ENCODE results near the gene TMEM225B. TPM values are rescaled to one million over a fixed set of nuclear protein-coding genes. Genes with fewer than 3 reads are reported as not detected.
"Not testable (repeated sequence)": the region's sequence is repeated elsewhere in the genome, so short reads cannot be mapped to it uniquely, and the experiment has no call there.

Gene TMEM225B, protein sequence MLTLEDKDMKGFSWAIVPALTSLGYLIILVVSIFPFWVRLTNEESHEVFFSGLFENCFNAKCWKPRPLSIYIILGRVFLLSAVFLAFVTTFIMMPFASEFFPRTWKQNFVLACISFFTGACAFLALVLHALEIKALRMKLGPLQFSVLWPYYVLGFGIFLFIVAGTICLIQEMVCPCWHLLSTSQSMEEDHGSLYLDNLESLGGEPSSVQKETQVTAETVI
- under 1 TPM in 1 of 2 donors, not detected in 1; 0.45 TPM for total RNA-seq
- long read RNA-seq = 0 reads

DNA sequence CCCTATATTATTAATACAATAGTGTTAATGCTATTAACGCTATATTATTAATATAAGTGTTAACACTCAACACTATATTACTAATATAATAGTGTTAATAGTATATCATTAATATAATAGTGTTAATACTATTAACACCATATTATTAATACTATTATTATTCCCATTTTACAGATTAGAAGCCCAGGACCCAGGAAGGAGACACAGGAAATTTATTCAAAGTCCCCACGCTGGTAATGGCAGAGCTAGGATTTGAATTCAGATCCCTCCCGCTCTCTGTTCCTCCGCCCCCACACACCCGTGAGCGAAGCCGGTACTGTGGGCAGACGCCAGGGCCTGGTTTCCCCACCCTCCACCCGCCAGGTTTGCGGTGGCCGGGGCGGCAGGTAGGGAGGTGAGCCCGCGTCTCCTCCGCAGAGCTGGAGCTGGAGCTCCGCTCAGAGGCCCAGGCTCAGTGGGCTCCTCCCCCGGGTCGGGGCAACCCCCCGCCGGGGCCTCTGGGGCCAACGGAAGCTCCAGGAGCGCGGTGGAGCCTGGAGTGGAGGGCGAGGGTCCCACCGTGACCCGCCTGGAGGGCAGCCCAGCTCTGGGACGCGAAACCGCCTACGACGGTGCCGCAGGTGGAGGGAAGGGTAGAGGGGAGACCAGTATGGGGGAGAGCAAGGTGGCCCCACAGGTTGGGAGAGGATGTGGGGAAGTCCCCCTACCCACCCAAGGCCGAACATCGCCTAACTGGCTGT is at the start of gene TMEM225B:
Gene TMEM225B, plus strand, starts transcription at position 506 of the 740 bp plus-strand sequence. CDS start 6,122 bp downstream, outside the sequence.
- peak; percentile 38 for ATAC-seq

DNA sequence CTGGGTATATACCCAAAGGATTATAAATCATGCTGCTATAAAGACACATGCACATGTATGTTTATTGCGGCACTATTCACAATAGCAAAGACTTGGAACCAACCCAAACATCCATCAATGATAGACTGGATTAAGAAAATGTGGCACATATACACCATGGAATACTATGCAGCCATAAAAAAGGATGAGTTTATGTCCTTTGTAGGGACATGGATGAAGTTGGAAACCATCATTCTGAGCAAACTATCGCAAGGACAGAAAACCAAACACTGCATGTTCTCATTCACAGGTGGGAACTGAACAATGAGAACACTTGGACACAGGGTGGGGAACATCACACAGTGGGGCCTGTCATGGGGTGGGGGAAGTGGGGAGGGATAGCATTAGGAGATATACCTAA is 48.5 kb upstream of the TMEM225B start:
- ATAC-seq; DNase-seq; intact Hi-C loops (cut with DNase I, micrococcal nuclease): not testable (repeated sequence)

More for the DNA sequence above, at the start of gene TMEM225B:
- DNase-seq = no peak
- intact Hi-C loops (cut with DNase I, micrococcal nuclease) = no loop called here

DNA sequence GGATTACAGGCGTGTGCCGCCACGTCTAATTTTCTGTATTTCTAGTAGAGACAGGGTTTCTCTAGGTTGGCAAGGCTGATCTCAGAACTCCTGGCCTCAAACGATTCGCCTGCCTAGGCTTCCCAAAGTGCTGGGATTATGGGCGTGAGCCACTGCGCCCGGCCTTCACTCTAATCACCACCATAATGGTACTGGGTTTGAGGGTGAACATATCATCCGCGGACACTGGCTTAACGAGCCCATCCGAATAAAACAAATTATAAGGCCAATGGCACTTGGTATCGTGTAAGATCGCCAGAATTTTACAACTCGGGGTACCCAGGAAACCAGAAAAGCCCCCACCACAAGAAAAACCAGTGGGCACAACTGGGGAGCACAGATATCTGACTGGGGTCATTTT is 46.7 kb upstream of the TMEM225B start:
- intact Hi-C loops (cut with DNase I, micrococcal nuclease) = no loop called here
- ATAC-seq (peak; percentile 31), DNase-seq (peak in 1 of 2 donors; percentile 9)

GRCh38 chr7:99551767-99552463 is 46.2 kb upstream of the TMEM225B start, which contains the start of gene FAM200A:
FAM200A (minus strand) TSS chr7:99552114; CDS start chr7:99548407, 3,707 bp downstream.
- ATAC-seq (peak; percentile 99), DNase-seq (peak; percentile 88 to 93)
- intact Hi-C loops (cut with DNase I, micrococcal nuclease) = no loop called here

DNA sequence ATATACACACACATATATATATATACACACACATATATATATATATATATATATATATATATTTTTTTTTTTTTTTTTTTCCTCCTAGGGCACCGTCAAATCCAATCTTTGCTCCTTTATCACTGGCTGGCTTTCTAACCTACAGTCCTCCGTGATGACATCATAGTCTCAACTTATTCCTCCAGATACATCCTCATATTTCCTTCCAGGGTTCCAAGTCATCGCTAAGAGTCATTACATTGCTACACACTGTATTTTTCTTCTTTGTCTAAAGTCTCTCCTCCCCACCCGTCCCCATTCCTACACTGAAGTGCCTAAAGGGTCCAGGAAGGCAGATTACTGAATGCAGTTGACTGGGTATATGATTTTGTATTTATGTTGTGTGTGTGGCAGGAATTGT is 45.0 kb upstream of the TMEM225B start:
- ATAC-seq = no peak
- no peak for DNase-seq
- intact Hi-C loops (cut with DNase I, micrococcal nuclease) = no loop called here

DNA sequence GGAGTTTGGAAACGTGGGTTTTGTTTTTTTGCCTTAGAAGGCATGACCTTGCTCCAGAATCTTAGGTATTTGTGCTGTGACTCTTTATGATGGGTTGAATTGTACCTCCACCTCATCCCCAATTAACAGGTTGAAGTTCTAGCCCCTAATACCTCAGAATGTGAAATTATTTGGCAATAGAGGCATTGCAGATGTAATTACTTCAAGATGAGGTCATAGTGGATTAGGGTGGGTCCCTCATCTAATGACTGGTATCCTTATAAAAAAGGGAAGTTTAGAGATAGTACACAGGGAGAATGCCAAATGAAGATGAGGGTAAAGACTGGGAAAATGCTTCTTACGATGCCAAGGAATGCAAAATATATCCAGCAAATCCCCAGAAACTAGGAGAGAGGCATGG is 43.1 kb upstream of the TMEM225B start:
- intact Hi-C loops (cut with DNase I, micrococcal nuclease) = no loop called here
- DNase-seq (no peak), ATAC-seq (no peak)

DNA sequence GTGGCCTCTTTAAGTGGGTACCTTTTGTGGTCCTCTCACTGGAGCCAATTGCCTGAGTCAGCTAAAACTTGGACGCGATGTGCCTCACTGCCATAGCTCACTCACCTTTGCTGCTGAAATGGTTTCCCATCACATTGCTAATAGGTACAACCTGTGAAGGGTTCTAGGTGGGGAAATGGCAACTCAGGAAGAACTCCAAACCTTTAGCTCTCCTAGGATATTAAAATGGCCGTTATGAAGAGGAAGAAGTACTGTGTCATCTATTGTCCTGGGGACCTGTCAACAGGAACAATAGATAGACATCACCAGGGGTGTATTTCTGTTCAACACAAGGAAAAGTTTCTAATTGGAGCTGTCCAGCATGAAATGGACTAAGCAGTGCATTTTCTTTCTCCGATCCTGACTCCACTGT is 40.9 kb upstream of the TMEM225B start:
- no peak for DNase-seq
- ATAC-seq = no peak
- intact Hi-C loops (cut with DNase I, micrococcal nuclease) = no loop called here

GRCh38 chr7:99557940-99558305 is 40.1 kb upstream of the TMEM225B start:
- ATAC-seq = peak; percentile 65
- intact Hi-C loops (cut with DNase I, micrococcal nuclease) = no loop called here
- DNase-seq = no peak

DNA sequence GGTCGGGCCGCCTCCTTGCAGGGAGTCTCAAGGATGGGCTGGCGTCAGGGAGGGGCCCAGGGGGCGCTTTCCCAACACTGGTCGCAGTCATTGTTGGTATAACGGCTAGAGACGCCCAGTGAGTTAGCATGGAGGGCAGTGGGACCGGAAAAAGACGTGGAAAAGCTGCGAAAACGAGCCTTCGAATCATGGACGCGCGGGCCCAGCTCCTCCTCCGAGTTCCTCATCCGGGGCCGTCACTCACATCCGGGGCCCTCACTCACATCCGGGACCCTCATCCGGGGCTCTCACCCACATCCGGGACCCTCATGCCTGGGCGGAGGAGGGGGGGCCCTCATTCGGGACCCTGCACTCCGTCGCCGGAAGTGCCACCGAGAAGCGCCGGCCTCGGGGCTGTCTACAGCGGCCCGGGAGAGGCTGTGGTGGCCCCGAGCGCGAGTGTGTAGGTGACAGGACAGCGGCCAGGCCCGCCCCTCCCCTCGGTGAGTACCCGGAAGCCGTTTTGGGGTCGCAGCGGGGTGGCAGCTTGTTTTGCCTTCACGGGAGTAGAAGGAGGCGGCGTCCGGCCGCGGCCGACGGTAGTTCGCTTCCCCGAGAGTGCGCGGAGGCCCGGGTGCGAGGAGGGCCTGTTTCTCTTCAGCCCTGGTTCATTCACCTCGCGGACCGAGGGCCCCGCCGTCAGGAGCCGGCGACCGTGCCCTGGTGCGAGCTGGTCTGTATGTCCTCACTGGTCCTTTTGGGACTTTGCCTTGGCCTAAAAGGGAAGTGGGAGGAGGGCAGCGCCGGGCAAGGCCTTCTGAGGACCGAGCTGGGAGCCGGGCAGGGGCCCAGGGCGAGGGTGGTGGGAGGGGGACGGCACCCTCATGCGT is 39.5 kb upstream of the TMEM225B start, which contains the start of gene ZNF655:
Gene ZNF655, plus strand, starts transcription at position 337 of the 869 bp plus-strand sequence. CDS start 1,918 bp downstream, outside the sequence.
- intact Hi-C loops (cut with DNase I, micrococcal nuclease) = no loop called here
- ATAC-seq (peak; percentile 87), DNase-seq (peak; percentile 91 to 93)

- no peak for DNase-seq
- intact Hi-C loops (cut with DNase I, micrococcal nuclease) = no loop called here
- ATAC-seq = no peak
Measured at GRCh38 chr7:99559175-99559915, 38.7 kb upstream of the TMEM225B start.

GRCh38 chr7:99560834-99561736 is 37.0 kb upstream of the TMEM225B start:
- intact Hi-C loops (cut with DNase I, micrococcal nuclease) = no loop called here
- no peak for ATAC-seq
- no peak for DNase-seq

DNA sequence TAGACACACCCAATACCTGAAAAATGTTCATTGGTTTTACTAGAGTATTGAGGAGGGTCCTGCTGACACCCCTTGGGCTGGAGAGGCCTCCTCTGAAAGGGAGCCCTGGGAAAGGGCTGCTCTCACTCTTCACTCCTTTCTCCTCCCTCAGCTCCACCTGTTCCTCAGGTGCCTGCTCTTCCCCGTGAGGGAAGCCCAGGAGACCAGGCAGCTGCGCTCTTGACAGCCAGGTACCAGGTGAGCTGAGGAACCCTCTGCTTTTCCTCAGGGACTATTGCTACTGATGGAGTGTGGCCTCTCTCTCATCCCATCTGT is 36.4 kb upstream of the TMEM225B start:
- DNase-seq (no peak), ATAC-seq (no peak)
- intact Hi-C loops (cut with DNase I, micrococcal nuclease) = no loop called here

DNA sequence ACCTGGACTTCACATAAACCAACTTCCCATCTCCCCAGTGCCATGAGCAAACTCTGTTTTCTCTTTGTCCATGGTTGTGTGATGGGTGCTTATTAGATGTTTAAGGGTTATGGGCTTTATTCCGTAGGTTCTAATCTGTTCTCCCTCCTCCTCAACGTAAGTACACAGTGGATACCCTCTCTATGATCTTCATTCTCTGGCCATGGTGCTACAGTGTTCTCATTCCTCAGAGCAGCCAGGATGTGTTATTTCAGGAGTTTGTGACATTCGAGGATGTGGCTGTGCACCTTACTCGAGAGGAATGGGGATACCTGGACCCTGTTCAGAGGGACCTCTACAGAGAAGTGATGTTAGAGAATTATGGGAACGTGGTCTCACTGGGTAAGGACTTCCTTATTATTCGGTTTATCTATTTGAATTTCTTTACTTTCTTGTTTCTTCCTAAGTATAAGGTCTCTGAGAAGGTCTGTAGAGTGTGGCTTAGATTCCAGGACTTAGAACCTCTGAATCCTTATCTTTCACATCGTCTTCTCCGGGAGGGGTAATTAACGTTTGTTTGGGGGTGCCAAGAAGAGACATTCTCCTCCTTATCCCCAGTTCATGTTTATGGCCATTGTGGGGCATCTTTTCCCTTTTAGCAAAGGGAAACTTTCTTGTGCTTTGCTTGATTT is 35.8 kb upstream of the TMEM225B start:
- DNase-seq = no peak
- intact Hi-C loops (cut with DNase I, micrococcal nuclease) = no loop called here
- ATAC-seq = no peak

GRCh38 chr7:99562832-99563231 is 35.2 kb upstream of the TMEM225B start:
- no peak for DNase-seq
- intact Hi-C loops (cut with DNase I, micrococcal nuclease) = no loop called here
- ATAC-seq = peak; percentile 27

DNA sequence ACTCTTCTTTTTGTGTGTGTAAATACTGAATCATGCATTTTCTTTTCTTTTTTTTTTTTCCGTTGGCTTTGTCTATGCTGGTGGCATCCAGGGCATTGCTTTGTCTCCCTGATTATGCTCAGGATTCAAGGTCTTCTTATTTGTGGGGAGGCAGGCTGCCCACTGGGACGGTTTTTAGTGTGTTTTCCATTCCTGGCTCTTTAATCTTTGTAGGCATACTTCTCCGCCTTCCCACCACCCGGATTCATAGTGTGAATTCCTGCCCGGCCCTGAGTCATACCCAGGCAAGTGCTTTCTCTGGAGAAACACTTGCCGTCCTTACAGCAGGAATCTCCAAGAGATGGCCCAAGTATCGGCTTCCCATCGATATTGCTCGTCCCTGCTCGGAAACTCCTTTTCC is 34.4 kb upstream of the TMEM225B start:
- DNase-seq = no peak
- intact Hi-C loops (cut with DNase I, micrococcal nuclease) = no loop called here
- no peak for ATAC-seq

GRCh38 chr7:99568770-99569169 is 29.3 kb upstream of the TMEM225B start:
- DNase-seq; intact Hi-C loops (cut with DNase I, micrococcal nuclease); ATAC-seq: not testable (repeated sequence)

- intact Hi-C loops (cut with DNase I, micrococcal nuclease) = no loop called here
- no peak for ATAC-seq
Measured at GRCh38 chr7:99571768-99572167, 26.3 kb upstream of the TMEM225B start.

More at GRCh38 chr7:99571768-99572167, 26.3 kb upstream of the TMEM225B start:
- no peak for DNase-seq
